Measurements from ENCODE around the gene PDS5B.
"Not testable (repeated sequence)": the region's sequence is repeated elsewhere in the genome, so short reads cannot be mapped to it uniquely, and the experiment has no call there.

PDS5B gene

GRCh38 chr13:32726374-32727037 lies 140.3 kb downstream of the PDS5B start:
- DNase-seq, result no peak
- in situ Hi-C loops (cut with HindIII; ENCODE audit: low pct_ligation_motif_present, low sequenced_read_pairs), result no loop called here
- TF ChIP-seq CTCF (IDR thresholded peaks at IDR 0.05; ENCODE audit: low read depth, low read length, missing control alignments), result no peak
- Histone ChIP-seq H3K36me3 (replicated peaks) (no peaks in the 10 kb centered on the region), H3K27ac (no peak overlapping the region), H3K4me3 (ENCODE audit: low read depth, low read length) (no peak overlapping the region), H3K27me3 (replicated peaks) (no peaks in the 10 kb centered on the region)

GRCh38 chr13:32728327-32728726 lies 142.1 kb downstream of the PDS5B start:
- Histone ChIP-seq H3K4me3 (ENCODE audit: low read depth, low read length) (no peak overlapping the region), H3K36me3 (replicated peaks) (no peaks in the 10 kb centered on the region), H3K27ac (no peak overlapping the region), H3K27me3 (replicated peaks) (no peaks in the 10 kb centered on the region)
- in situ Hi-C loops (cut with HindIII; ENCODE audit: low pct_ligation_motif_present, low sequenced_read_pairs), result no loop called here
- no peak for TF ChIP-seq CTCF (IDR thresholded peaks at IDR 0.05; ENCODE audit: low read depth, low read length, missing control alignments)
- DNase-seq, result no peak

GRCh38 chr13:32729097-32729496 lies 142.8 kb downstream of the PDS5B start:
- in situ Hi-C loops (cut with HindIII; ENCODE audit: low pct_ligation_motif_present, low sequenced_read_pairs); H3K27ac ChIP-seq: not testable (repeated sequence)

GRCh38 chr13:32731074-32731473 lies 144.8 kb downstream of the PDS5B start:
- no peak overlapping the region for H3K4me3 ChIP-seq (ENCODE audit: low read depth, low read length)
- H3K27me3 ChIP-seq (replicated peaks), result no peaks in the 10 kb centered on the region
- no peak overlapping the region for H3K27ac ChIP-seq
- no peaks in the 10 kb centered on the region for H3K36me3 ChIP-seq (replicated peaks)
- in situ Hi-C loops (cut with HindIII; ENCODE audit: low pct_ligation_motif_present, low sequenced_read_pairs), result no loop called here
- no peak for TF ChIP-seq CTCF (IDR thresholded peaks at IDR 0.05; ENCODE audit: low read depth, low read length, missing control alignments)
- no peak for DNase-seq

More at GRCh38 chr13:32729097-32729496, 142.8 kb downstream of the PDS5B start:
- not testable (repeated sequence) for DNase-seq; H3K27me3 ChIP-seq (replicated peaks); H3K4me3 ChIP-seq (ENCODE audit: low read depth, low read length); H3K36me3 ChIP-seq (replicated peaks)

- H3K27ac ChIP-seq, result no peak overlapping the region
- H3K27me3 ChIP-seq (replicated peaks), result no peaks in the 10 kb centered on the region
- peak; percentile 29 for DNase-seq
- in situ Hi-C loops (cut with HindIII; ENCODE audit: low pct_ligation_motif_present, low sequenced_read_pairs), result no loop called here
- TF ChIP-seq CTCF (IDR thresholded peaks at IDR 0.05; ENCODE audit: low read depth, low read length, missing control alignments), result no peak
- H3K36me3 ChIP-seq (replicated peaks), result no peaks in the 10 kb centered on the region
- H3K4me3 ChIP-seq (ENCODE audit: low read depth, low read length), result no peak overlapping the region
Measured at GRCh38 chr13:32731576-32731975, 145.3 kb downstream of the PDS5B start.

- no peak overlapping the region for H3K4me3 ChIP-seq (ENCODE audit: low read depth, low read length)
- no peak for DNase-seq
- no peaks in the 10 kb centered on the region for H3K36me3 ChIP-seq (replicated peaks)
- in situ Hi-C loops (cut with HindIII; ENCODE audit: low pct_ligation_motif_present, low sequenced_read_pairs), result no loop called here
- H3K27ac ChIP-seq, result no peak overlapping the region
- TF ChIP-seq CTCF (IDR thresholded peaks at IDR 0.05; ENCODE audit: low read depth, low read length, missing control alignments), result no peak
- H3K27me3 ChIP-seq (replicated peaks), result no peaks in the 10 kb centered on the region
Measured at GRCh38 chr13:32733690-32734089, 147.4 kb downstream of the PDS5B start.

Data from brain microvascular endothelial cell (primary cell).